Measurements from ENCODE around the gene ZNF222.

ZNF222 gene

DNA sequence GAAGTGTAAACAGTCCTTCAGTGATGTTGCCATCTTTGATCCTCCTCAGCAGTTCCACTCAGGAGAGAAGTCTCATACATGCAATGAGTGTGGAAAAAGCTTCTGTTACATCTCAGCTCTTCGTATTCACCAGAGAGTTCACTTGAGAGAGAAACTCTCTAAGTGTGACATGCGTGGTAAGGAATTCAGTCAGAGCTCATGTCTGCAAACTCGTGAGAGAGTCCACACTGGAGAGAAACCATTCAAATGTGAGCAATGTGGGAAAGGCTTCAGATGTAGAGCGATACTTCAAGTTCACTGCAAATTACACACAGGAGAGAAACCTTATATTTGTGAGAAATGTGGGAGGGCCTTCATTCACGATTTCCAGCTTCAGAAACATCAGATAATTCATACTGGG is 14.7 kb upstream of the ZNF222 start:
- Histone ChIP-seq H2AFZ (ENCODE audit: low read depth, low read length) (no peak overlapping the region), H3K27ac (ENCODE audit: low read length) (no peak overlapping the region), H3K9me3 (ENCODE audit: insufficient read depth, low read length) (peaks cover 50% of the 10 kb centered on the region), H3K9ac (ENCODE audit: low read length) (no peak overlapping the region), H3K36me3 (replicated peaks; ENCODE audit: low read depth, low read length) (peaks cover 85% of the 10 kb centered on the region), H4K20me1 (ENCODE audit: insufficient read depth, low read length) (no peaks in the 10 kb centered on the region), H3K4me1 (ENCODE audit: low read length) (no peaks in the 10 kb centered on the region), H3K27me3 (ENCODE audit: low read depth, low read length) (no peaks in the 10 kb centered on the region), H3K79me2 (ENCODE audit: low read length) (no peaks in the 10 kb centered on the region), H3K4me3 (ENCODE audit: low read length) (no peak overlapping the region), H3K4me2 (ENCODE audit: low read length) (no peak overlapping the region)
- TF ChIP-seq CTCF (IDR thresholded peaks at IDR 0.05; ENCODE audit: low read depth, low read length) (no peak), EZH2phosphoT487 (IDR thresholded peaks at IDR 0.05; ENCODE audit: low read depth) (no peak)

GRCh38 chr19:44019498-44019897 is 5.7 kb upstream of the ZNF222 start:
- H3K4me1 ChIP-seq (ENCODE audit: low read length): no peaks in the 10 kb centered on the region
- H3K4me2 ChIP-seq (ENCODE audit: low read length): no peak overlapping the region
- no peak overlapping the region for H3K4me3 ChIP-seq (ENCODE audit: low read length)
- H4K20me1 ChIP-seq (ENCODE audit: insufficient read depth, low read length): no peaks in the 10 kb centered on the region
- no peak overlapping the region for H3K9ac ChIP-seq (ENCODE audit: low read length)
- H3K27ac ChIP-seq (ENCODE audit: low read length): no peak overlapping the region
- TF ChIP-seq CTCF (IDR thresholded peaks at IDR 0.05; ENCODE audit: low read depth, low read length) (no peak), EZH2phosphoT487 (IDR thresholded peaks at IDR 0.05; ENCODE audit: low read depth) (no peak)
- no peaks in the 10 kb centered on the region for H3K27me3 ChIP-seq (ENCODE audit: low read depth, low read length)
- no peaks in the 10 kb centered on the region for H3K9me3 ChIP-seq (ENCODE audit: insufficient read depth, low read length)
- no peak overlapping the region for H2AFZ ChIP-seq (ENCODE audit: low read depth, low read length)
- H3K79me2 ChIP-seq (ENCODE audit: low read length): no peaks in the 10 kb centered on the region
- H3K36me3 ChIP-seq (replicated peaks; ENCODE audit: low read depth, low read length): no peaks in the 10 kb centered on the region

GRCh38 chr19:44021221-44021620 is 4.0 kb upstream of the ZNF222 start:
- H3K36me3 ChIP-seq (replicated peaks; ENCODE audit: low read depth, low read length): no peaks in the 10 kb centered on the region
- H3K9me3 ChIP-seq (ENCODE audit: insufficient read depth, low read length): no peaks in the 10 kb centered on the region
- no peaks in the 10 kb centered on the region for H3K4me1 ChIP-seq (ENCODE audit: low read length)
- TF ChIP-seq CTCF (IDR thresholded peaks at IDR 0.05; ENCODE audit: low read depth, low read length): no peak
- no peak for TF ChIP-seq EZH2phosphoT487 (IDR thresholded peaks at IDR 0.05; ENCODE audit: low read depth)
- no peak overlapping the region for H2AFZ ChIP-seq (ENCODE audit: low read depth, low read length)
- no peak overlapping the region for H3K9ac ChIP-seq (ENCODE audit: low read length)
- H3K27ac ChIP-seq (ENCODE audit: low read length): no peak overlapping the region
- H3K27me3 ChIP-seq (ENCODE audit: low read depth, low read length): no peaks in the 10 kb centered on the region
- H3K4me3 ChIP-seq (ENCODE audit: low read length): no peak overlapping the region
- H3K79me2 ChIP-seq (ENCODE audit: low read length): no peaks in the 10 kb centered on the region
- no peak overlapping the region for H3K4me2 ChIP-seq (ENCODE audit: low read length)
- no peaks in the 10 kb centered on the region for H4K20me1 ChIP-seq (ENCODE audit: insufficient read depth, low read length)

GRCh38 chr19:44024900-44025216 is 321 bp upstream of the ZNF222 start:
- H3K4me3 ChIP-seq (ENCODE audit: low read length): peak overlapping the region; percentile 78
- H3K27ac ChIP-seq (ENCODE audit: low read length): no peak overlapping the region
- peak overlapping the region; percentile 61 for H3K9ac ChIP-seq (ENCODE audit: low read length)
- H3K79me2 ChIP-seq (ENCODE audit: low read length): no peaks in the 10 kb centered on the region
- peaks cover 32% of the 10 kb centered on the region for H3K36me3 ChIP-seq (replicated peaks; ENCODE audit: low read depth, low read length)
- no peaks in the 10 kb centered on the region for H4K20me1 ChIP-seq (ENCODE audit: insufficient read depth, low read length)
- TF ChIP-seq EZH2phosphoT487 (IDR thresholded peaks at IDR 0.05; ENCODE audit: low read depth) (no peak), CTCF (IDR thresholded peaks at IDR 0.05; ENCODE audit: low read depth, low read length) (no peak)
- H3K4me2 ChIP-seq (ENCODE audit: low read length): peak overlapping the region; percentile 53
- no peaks in the 10 kb centered on the region for H3K4me1 ChIP-seq (ENCODE audit: low read length)
- H3K27me3 ChIP-seq (ENCODE audit: low read depth, low read length): no peaks in the 10 kb centered on the region
- peak overlapping the region; percentile 98 for H2AFZ ChIP-seq (ENCODE audit: low read depth, low read length)
- H3K9me3 ChIP-seq (ENCODE audit: insufficient read depth, low read length): 0 out of 2 replicates have a peak, but pooled peaks cover 4% of the 10 kb centered on the region

Measured in OCI-LY3 (cell line).